HepG2 (cell line): ENCODE data around the gene FKBP8. TPM values are rescaled to one million over a fixed set of nuclear protein-coding genes. Genes with fewer than 3 reads are reported as not detected.

Experiments used
- ELF1 ChIP-seq: sonication (generic); formaldehyde crosslinking; IDR thresholded peaks from 2 replicates; pipeline ENCODE4 v1.4.0; 2020; ENCODE audit warnings: missing genetic modification reagents
- ETV6 ChIP-seq: sonication (generic); formaldehyde crosslinking; conservative IDR thresholded peaks from 2 replicates; pipeline ENCODE4 v1.4.0; 2020; ENCODE audit warnings: missing genetic modification reagents
- HDAC1 ChIP-seq: sonication (generic); formaldehyde crosslinking; IDR thresholded peaks from 2 replicates; pipeline ENCODE4 v1.5.1; 2020; ENCODE audit warnings: mild to moderate bottlenecking, missing genetic modification reagents
- HMG20B ChIP-seq: conservative IDR thresholded peaks from 2 replicates; pipeline ENCODE4 v1.6.1; 2016; ENCODE audit warnings: missing genetic modification reagents, missing compliant biosample characterization
- HNRNPUL1 ChIP-seq: fragments of 200-400 bp; formaldehyde crosslinking; IDR thresholded peaks from 2 replicates; pipeline ENCODE4 v1.6.1; 2017; ENCODE audit warnings: low read depth, mild to moderate bottlenecking, low read length, moderate library complexity
- KDM1A ChIP-seq: IDR thresholded peaks from 2 replicates; pipeline ENCODE4 v1.6.1; 2016; ENCODE audit warnings: missing compliant biosample characterization
- KLF12 ChIP-seq: sonication (generic); formaldehyde crosslinking; IDR thresholded peaks from 2 replicates; pipeline ENCODE4 v1.4.0; 2020; ENCODE audit warnings: missing genetic modification reagents, borderline replicate concordance
- POLR2G ChIP-seq: fragments of 200-400 bp; formaldehyde crosslinking; IDR thresholded peaks from 2 replicates; pipeline ENCODE4 v1.6.1; 2018; ENCODE audit warnings: mild to moderate bottlenecking, low read depth, low read length, moderate library complexity
- RARA ChIP-seq: IDR thresholded peaks from 2 replicates; pipeline ENCODE4 v1.6.1; 2016; ENCODE audit warnings: missing genetic modification reagents, missing compliant biosample characterization
- SAP130 ChIP-seq: IDR thresholded peaks from 2 replicates; pipeline ENCODE4 v1.6.1; 2016; ENCODE audit warnings: low read depth
- SMC3 ChIP-seq: IDR thresholded peaks from 2 replicates; pipeline ENCODE4 v1.6.1; 2011; ENCODE audit warnings: low read length, improper control_type of control experiment
- SOX5 ChIP-seq: IDR thresholded peaks from 2 replicates; pipeline ENCODE4 v1.6.1; 2016; ENCODE audit warnings: borderline replicate concordance
- SRSF4 ChIP-seq: fragments of 200-400 bp; formaldehyde crosslinking; IDR thresholded peaks from one replicate; pipeline ENCODE4 v1.6.1; 2018; ENCODE audit warnings: mild to moderate bottlenecking, low read depth, low read length, moderate library complexity; ENCODE audit not compliant: poor library complexity, severe bottlenecking
- TAF15 ChIP-seq: fragments of 200-400 bp; formaldehyde crosslinking; IDR thresholded peaks from one replicate; pipeline ENCODE4 v1.6.1; 2018; ENCODE audit warnings: mild to moderate bottlenecking, low read depth, low read length; ENCODE audit not compliant: poor library complexity, severe bottlenecking
- TBX2 ChIP-seq: sonication (generic); formaldehyde crosslinking; IDR thresholded peaks from 2 replicates; pipeline ENCODE4 v1.5.0; 2020; ENCODE audit warnings: missing genetic modification reagents, mild to moderate bottlenecking, borderline replicate concordance
- TEF ChIP-seq: sonication (generic); formaldehyde crosslinking; IDR thresholded peaks from 2 replicates; pipeline ENCODE4 v1.5.0; 2020; ENCODE audit warnings: missing genetic modification reagents
- ZFP90 ChIP-seq: sonication (generic); formaldehyde crosslinking; IDR thresholded peaks from 2 replicates; pipeline ENCODE4 v1.8.0; 2022; ENCODE audit warnings: missing genetic modification reagents, mild to moderate bottlenecking, inconsistent platforms, borderline replicate concordance
- ZMYM2 ChIP-seq: sonication (generic); formaldehyde crosslinking; IDR thresholded peaks from 2 replicates; pipeline ENCODE4 v1.8.0; 2022; ENCODE audit warnings: mild to moderate bottlenecking, missing genetic modification reagents
- ZNF225 ChIP-seq: sonication (generic); formaldehyde crosslinking; IDR thresholded peaks from 2 replicates; pipeline ENCODE4 v1.4.0; 2020; ENCODE audit warnings: mild to moderate bottlenecking, missing genetic modification reagents
- ZNF329 ChIP-seq: sonication (generic); formaldehyde crosslinking; IDR thresholded peaks from 2 replicates; pipeline ENCODE4 v1.9.0; 2021; ENCODE audit warnings: low read depth, mild to moderate bottlenecking, missing genetic modification reagents
- ZNF33B ChIP-seq: sonication (generic); formaldehyde crosslinking; IDR thresholded peaks from 2 replicates; pipeline ENCODE4 v1.5.1; 2020; ENCODE audit warnings: mild to moderate bottlenecking, missing genetic modification reagents
- ZNF687 ChIP-seq: sonication (generic); formaldehyde crosslinking; IDR thresholded peaks from 2 replicates; pipeline ENCODE4 v1.5.1; 2020; ENCODE audit warnings: mild to moderate bottlenecking, missing genetic modification reagents, moderate library complexity
- ZNF691 ChIP-seq: sonication (generic); formaldehyde crosslinking; IDR thresholded peaks from 2 replicates; pipeline ENCODE4 v1.4.0; 2020; ENCODE audit warnings: missing genetic modification reagents, low read depth, mild to moderate bottlenecking, borderline replicate concordance
- polyA plus RNA-seq, 8 experiments: library from polyadenylated mRNA; depleted of rRNA in 3 of 8; stranded (reverse) in 7 of 8; unstranded in 1 of 8; fragments of >200 nt; fragmentation: Illumina TruSeq in 4 of 8; extraction: Trizol in 4 of 8; gene quantifications; 2 replicates each; pipeline versions ENCODE4 v1.2.1 to v1.2.3, GENCODE V29; 2011 to 2016; ENCODE audit warnings: low read depth in 4 of 8, missing spikeins in 1 of 8, mixed read lengths in 1 of 8; ENCODE audit not compliant: insufficient read depth in 1 of 8
- total RNA-seq, 5 experiments: library from RNA; depleted of rRNA; stranded (reverse); fragments of >200 nt; fragmentation: Illumina TruSeq; extraction: Trizol; gene quantifications; 2 replicates each; pipeline ENCODE4 v1.2.3, GENCODE V29; 2016; ENCODE audit warnings: low read depth in 1 of 5
- TF ChIP-seq, protein P1 (sequence below): IDR thresholded peaks from 2 replicates; pipeline ENCODE4 v1.6.1; 2016; ENCODE audit warnings: low read depth, borderline replicate concordance

The FKBP8 gene
- total and polyA plus RNA-seq, 2 of the 13 experiments (the other 11 are each of a cell fraction or from before 2014, with no cell fraction given), result 81.7 to 93.9 TPM

- TF ChIP-seq ZNF687 (CRISPR knock-in tag) (peak; percentile 94), KDM1A (CRISPR knock-in tag) (peak; percentile 100), ELF1 (peak; percentile 94), POLR2G (peak; percentile 78; the same call in 1 of the 2 replicates), ETV6 (0 out of 2 replicates have a peak, but pooled peaks have one; percentile 37), ZMYM2 (CRISPR knock-in tag) (peak; percentile 95), ZFP90 (CRISPR knock-in tag) (peak; percentile 40; the same call in 1 of the 2 replicates), TEF (CRISPR knock-in tag) (no peak), HMG20B (no peak), SRSF4 (no peak), SOX5 (CRISPR knock-in tag) (peak; percentile 37), ZNF33B (CRISPR knock-in tag) (no peak), ZNF329 (CRISPR knock-in tag) (no peak), ZNF691 (0 out of 2 replicates have a peak, but pooled peaks have one; percentile 12), SAP130 (CRISPR knock-in tag) (peak; percentile 94), TBX2 (peak; percentile 46; the same call in 1 of the 2 replicates), HDAC1 (CRISPR knock-in tag) (peak; percentile 94), KLF12 (CRISPR knock-in tag) (0 out of 2 replicates have a peak, but pooled peaks have one; percentile 28), SMC3 (no peak), RARA (CRISPR knock-in tag) (no peak), TAF15 (no peak), ZNF225 (CRISPR knock-in tag) (0 out of 2 replicates have a peak, but pooled peaks have one; percentile 26), HNRNPUL1 (no peak)
- TF ChIP-seq, protein P1, sequence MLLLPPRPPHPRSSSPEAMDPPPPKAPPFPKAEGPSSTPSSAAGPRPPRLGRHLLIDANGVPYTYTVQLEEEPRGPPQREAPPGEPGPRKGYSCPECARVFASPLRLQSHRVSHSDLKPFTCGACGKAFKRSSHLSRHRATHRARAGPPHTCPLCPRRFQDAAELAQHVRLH (CRISPR knock-in tag), result peak; percentile 67; the same call in 1 of the 2 replicates
Observed at GRCh38 chr19:18557411-18558201, 14.2 kb upstream of the FKBP8 start, which contains the start of gene KXD1 (continued).
